Tibial nerve (tissue), 3 donors: ENCODE data around the gene TENM4.

ENCODE experiments used
- POLR2A ChIP-seq, 2 donors: fragments of 450-650 bp; IDR thresholded peaks; one replicate each; pipeline ENCODE4 v1.6.1; 2017; ENCODE audit warnings: antibody characterized with exemption in 2 of 2, mild to moderate bottlenecking in 2 of 2, moderate library complexity in 2 of 2
- TF ChIP-seq, protein P1 (sequence below), 5 experiments: fragments of 200-600 bp in 3 of 5; fragments of 450-650 bp in 2 of 5; sonication (generic) in 3 of 5; IDR thresholded peaks; one replicate each; pipeline ENCODE4 v1.5.1; 2016 to 2019; ENCODE audit warnings: antibody characterized with exemption in 5 of 5, mild to moderate bottlenecking in 3 of 5, moderate library complexity in 2 of 5

- TF ChIP-seq, protein P1, sequence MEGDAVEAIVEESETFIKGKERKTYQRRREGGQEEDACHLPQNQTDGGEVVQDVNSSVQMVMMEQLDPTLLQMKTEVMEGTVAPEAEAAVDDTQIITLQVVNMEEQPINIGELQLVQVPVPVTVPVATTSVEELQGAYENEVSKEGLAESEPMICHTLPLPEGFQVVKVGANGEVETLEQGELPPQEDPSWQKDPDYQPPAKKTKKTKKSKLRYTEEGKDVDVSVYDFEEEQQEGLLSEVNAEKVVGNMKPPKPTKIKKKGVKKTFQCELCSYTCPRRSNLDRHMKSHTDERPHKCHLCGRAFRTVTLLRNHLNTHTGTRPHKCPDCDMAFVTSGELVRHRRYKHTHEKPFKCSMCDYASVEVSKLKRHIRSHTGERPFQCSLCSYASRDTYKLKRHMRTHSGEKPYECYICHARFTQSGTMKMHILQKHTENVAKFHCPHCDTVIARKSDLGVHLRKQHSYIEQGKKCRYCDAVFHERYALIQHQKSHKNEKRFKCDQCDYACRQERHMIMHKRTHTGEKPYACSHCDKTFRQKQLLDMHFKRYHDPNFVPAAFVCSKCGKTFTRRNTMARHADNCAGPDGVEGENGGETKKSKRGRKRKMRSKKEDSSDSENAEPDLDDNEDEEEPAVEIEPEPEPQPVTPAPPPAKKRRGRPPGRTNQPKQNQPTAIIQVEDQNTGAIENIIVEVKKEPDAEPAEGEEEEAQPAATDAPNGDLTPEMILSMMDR (IDR thresholded peaks at IDR 0.05), result no peak
- TF ChIP-seq POLR2A (IDR thresholded peaks at IDR 0.05), result no peak
These were observed 69.1 kb downstream of the TENM4 start for GRCh38 chr11:79371724-79372123.
